ENCODE results near the gene ILF2.

ILF2 gene

GRCh38 chr1:153627715-153628626 lies 42.8 kb downstream of the ILF2 start, which contains the start of gene S100A1:
Gene S100A1 (plus strand): TSS chr1:153628434. CDS start chr1:153630522, 2,088 bp downstream.
- no peak for DNase-seq

GRCh38 chr1:153626904-153627714 lies 43.7 kb downstream of the ILF2 start, which contains the start of gene S100A13:
Gene S100A13 (minus strand): TSS chr1:153627505. CDS start chr1:153626472, 1,033 bp downstream.
- peak; percentile 96 for DNase-seq

- no peak for DNase-seq
Measured at GRCh38 chr1:153626477-153626903, 44.3 kb downstream of the ILF2 start.

GRCh38 chr1:153624965-153625611 lies 45.7 kb downstream of the ILF2 start:
- DNase-seq = no peak

GRCh38 chr1:153623101-153623500 lies 47.7 kb downstream of the ILF2 start:
- no peak for DNase-seq

- DNase-seq = no peak
Measured at GRCh38 chr1:153619171-153619570, 51.6 kb downstream of the ILF2 start.

GRCh38 chr1:153617663-153618062 lies 53.1 kb downstream of the ILF2 start:
- DNase-seq = peak; percentile 39

GRCh38 chr1:153616917-153617311 lies 53.9 kb downstream of the ILF2 start:
- DNase-seq = no peak

- DNase-seq = no peak
Measured at GRCh38 chr1:153616144-153616916, 54.5 kb downstream of the ILF2 start, which contains the start of gene S100A14. Gene S100A14 (minus strand): TSS chr1:153616325. CDS start chr1:153615858, 467 bp downstream.

GRCh38 chr1:153615406-153615805 lies 55.4 kb downstream of the ILF2 start:
- DNase-seq = no peak

GRCh38 chr1:153614906-153615305 lies 55.9 kb downstream of the ILF2 start:
- no peak for DNase-seq

GRCh38 chr1:153614189-153614900 lies 56.4 kb downstream of the ILF2 start:
- DNase-seq = no peak

- no peak for DNase-seq
Measured at GRCh38 chr1:153613406-153613805, 57.4 kb downstream of the ILF2 start.

GRCh38 chr1:153612755-153613331 lies 58.0 kb downstream of the ILF2 start, which contains the start of gene S100A16:
Gene S100A16 (minus strand): TSS chr1:153613137. CDS start chr1:153608151, 4,986 bp downstream.
- DNase-seq = peak; percentile 63

GRCh38 chr1:153612111-153612754 lies 58.6 kb downstream of the ILF2 start:
- DNase-seq = no peak

All from fibroblast of skin of abdomen (primary cell).